Inflammatory macrophage treated with lipopolysaccharide for 4 hours (primary cell): ENCODE results near the gene BIRC7.

ENCODE experiments used
- DNase-seq: peaks from one replicate; pipeline ENCODE4 v3.0.0-alpha.2; 2020

Gene BIRC7

GRCh38 chr20:63284544-63284949 lies 48.8 kb downstream of the BIRC7 start:
- no peak for DNase-seq

GRCh38 chr20:63284981-63285524 lies 49.3 kb downstream of the BIRC7 start:
- DNase-seq = no peak

GRCh38 chr20:63285636-63286615 lies 50.2 kb downstream of the BIRC7 start:
- DNase-seq = no peak

- DNase-seq = no peak
Measured at GRCh38 chr20:63286781-63287696, 51.3 kb downstream of the BIRC7 start.

- DNase-seq = no peak
Measured at GRCh38 chr20:63287697-63288580, 52.2 kb downstream of the BIRC7 start.

DNA sequence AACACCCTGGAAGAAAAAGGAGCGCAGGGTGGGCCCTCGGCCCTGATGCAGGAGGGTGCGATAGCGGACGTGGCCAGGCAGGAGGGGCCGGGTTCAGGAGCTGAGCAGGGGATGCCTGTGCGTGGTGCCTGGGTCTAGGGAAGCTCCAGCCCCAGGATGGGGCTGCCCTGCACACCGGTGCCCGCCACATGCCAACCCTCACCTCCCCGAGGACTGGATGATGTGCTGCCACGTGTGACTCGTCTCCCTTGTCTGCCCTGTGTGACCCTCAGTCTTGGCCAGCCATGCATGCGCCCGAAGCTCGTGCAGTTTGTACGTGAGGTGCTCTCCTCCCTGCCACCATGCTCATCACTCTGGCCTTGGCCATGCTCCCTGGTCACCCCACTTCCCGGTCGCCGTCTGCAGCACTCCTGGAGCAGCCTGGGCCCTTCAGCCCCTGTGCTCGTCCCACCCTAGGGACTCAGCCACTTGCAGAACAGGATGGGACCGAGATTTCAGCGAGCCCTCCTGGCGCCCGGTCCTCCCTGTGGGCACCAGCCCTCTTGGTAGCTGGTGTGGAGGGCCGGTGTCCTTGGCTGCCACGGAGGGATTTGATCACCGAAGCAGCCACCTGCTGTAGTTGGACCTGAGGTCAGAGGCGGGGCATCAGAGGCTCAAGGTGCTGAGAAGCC lies 53.0 kb downstream of the BIRC7 start:
- DNase-seq = no peak

DNA sequence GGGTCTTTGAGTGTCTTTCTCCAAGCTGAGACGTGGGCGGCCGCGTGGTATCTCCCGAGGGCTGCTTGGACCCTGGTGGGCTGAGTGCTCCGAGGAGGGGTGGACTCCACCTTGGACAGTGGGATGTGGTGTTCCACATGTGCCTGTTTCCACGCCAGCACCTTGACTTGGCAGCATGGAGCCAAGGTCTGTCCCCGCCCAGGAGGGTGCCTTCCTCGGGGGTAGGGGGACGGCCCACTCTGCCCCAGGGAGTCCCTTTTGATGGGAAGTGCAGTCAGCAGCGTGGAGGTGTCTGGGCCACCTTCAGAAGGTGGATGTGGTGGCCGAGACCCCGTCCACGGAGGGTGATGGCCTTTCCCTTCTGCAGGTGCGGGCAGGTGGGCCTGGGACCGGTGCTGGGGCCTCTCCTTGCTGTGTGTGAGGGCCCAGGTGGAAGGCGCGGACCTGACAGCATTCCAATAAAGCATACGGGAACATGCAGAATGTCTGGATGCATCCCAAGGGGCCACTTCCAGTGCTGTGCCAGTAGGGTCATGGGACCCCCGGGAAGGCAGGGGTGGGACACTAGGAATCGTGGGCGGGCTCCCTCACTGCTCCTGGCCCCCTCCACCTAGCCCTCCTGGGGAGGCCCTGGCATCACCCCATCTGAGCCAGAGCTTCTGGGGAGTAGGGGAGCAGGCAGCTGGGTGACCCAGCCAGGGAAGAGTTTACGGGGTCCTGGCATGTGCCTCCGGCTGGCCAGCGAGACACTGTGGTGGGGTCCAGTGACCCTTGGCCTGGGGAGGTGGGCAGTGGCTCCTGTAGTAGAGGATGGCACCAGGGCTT lies 53.8 kb downstream of the BIRC7 start:
- no peak for DNase-seq
